Progenitor cell of endocrine pancreas (in vitro differentiated cells): ENCODE results near the gene HHIP. TPM values are rescaled to one million over a fixed set of nuclear protein-coding genes. Genes with fewer than 3 reads are reported as not detected.
A peak's percentile ranks its signal among the peaks of the same experiment; 100 is the strongest.

Experiments
- DNase-seq: peaks from one replicate; pipeline ENCODE4 v3.0.0; 2021; ENCODE audit warnings: low spot score; ENCODE audit not compliant: unreplicated experiment
- H3K27ac Mint-ChIP-seq: 2 replicates; pipeline ENCODE4 v1.8.0; 2021; ENCODE audit warnings: mild to moderate bottlenecking, moderate library complexity, mixed read lengths
- H3K27me3 Mint-ChIP-seq: 2 replicates; pipeline ENCODE4 v1.8.0; 2021; ENCODE audit warnings: mixed read lengths
- H3K36me3 Mint-ChIP-seq: 2 replicates; pipeline ENCODE4 v1.8.0; 2022; ENCODE audit warnings: mixed read lengths; ENCODE audit not compliant: insufficient read depth
- H3K4me1 Mint-ChIP-seq: 2 replicates; pipeline ENCODE4 v1.8.0; 2021; ENCODE audit warnings: low read depth, mixed read lengths
- H3K4me3 Mint-ChIP-seq: 2 replicates; pipeline ENCODE4 v1.8.0; 2021; ENCODE audit warnings: low read depth, mild to moderate bottlenecking, moderate library complexity, mixed read lengths
- H3K9me3 Mint-ChIP-seq: 2 replicates; pipeline ENCODE4 v1.8.0; 2021; ENCODE audit warnings: low read depth, mixed read lengths
- total RNA-seq: library from RNA; stranded (reverse); gene quantifications from 2 replicates; pipeline ENCODE4 v1.2.1, GENCODE V29; 2021
- TF ChIP-seq, protein P1 (sequence below): fragments of 200-600 bp; sonication (generic); IDR thresholded peaks from one replicate; pipeline ENCODE4 v1.5.0; 2021; ENCODE audit warnings: antibody characterized with exemption, mild to moderate bottlenecking; ENCODE audit not compliant: unreplicated experiment

The HHIP gene
- total RNA-seq, 1 donor from 2014 or later: 0.22 TPM

DNA sequence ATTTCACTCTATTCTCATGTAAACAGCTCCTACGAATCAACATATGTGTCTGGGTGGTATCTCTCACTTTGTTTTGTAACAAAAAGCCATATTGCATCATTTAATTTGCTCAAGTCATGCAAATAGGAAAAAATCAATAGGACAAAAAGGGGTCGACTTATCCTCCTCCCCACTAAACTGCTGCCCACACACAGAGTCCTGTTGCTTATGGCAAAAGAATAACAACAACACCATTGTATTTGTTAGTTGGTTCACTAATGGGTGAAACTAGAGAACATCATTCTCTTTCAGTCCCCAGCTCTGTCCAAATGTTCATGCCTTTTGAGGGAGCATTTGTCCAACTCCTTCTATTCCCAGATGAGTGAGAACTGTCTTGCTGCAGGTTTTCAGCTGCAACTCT, 2.1 kb downstream of the HHIP start:
- H3K9me3 Mint-ChIP-seq: no peaks in the 10 kb centered on the region
- H3K36me3 Mint-ChIP-seq: no peaks in the 10 kb centered on the region
- peaks cover 36% of the 10 kb centered on the region for H3K4me1 Mint-ChIP-seq
- TF ChIP-seq, protein P1, sequence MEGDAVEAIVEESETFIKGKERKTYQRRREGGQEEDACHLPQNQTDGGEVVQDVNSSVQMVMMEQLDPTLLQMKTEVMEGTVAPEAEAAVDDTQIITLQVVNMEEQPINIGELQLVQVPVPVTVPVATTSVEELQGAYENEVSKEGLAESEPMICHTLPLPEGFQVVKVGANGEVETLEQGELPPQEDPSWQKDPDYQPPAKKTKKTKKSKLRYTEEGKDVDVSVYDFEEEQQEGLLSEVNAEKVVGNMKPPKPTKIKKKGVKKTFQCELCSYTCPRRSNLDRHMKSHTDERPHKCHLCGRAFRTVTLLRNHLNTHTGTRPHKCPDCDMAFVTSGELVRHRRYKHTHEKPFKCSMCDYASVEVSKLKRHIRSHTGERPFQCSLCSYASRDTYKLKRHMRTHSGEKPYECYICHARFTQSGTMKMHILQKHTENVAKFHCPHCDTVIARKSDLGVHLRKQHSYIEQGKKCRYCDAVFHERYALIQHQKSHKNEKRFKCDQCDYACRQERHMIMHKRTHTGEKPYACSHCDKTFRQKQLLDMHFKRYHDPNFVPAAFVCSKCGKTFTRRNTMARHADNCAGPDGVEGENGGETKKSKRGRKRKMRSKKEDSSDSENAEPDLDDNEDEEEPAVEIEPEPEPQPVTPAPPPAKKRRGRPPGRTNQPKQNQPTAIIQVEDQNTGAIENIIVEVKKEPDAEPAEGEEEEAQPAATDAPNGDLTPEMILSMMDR: no peak
- peak overlapping the region; percentile 66 for H3K27ac Mint-ChIP-seq
- H3K27me3 Mint-ChIP-seq: peaks cover 41% of the 10 kb centered on the region
- H3K4me3 Mint-ChIP-seq: peak overlapping the region; percentile 17
- no peak for DNase-seq

DNA sequence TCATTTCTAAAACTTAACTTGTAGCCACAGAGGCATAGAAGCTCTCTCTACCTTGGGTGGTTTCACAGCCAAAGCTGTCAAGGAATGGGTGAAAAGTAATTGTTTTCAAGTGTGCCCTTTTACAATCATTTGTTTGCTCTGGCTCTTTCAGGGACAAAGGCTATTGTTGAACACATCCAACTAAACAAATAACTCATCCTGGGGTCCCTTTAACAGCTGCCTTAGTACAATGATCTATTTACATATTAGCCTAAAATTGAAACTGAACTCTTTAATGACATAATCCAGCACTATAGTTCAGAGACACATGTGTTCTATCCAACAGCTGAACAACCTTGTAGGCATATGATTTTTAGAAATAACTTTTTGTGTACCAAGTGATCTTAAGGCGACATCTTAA, 3.7 kb downstream of the HHIP start:
- H3K4me3 Mint-ChIP-seq: no peak overlapping the region

DNA sequence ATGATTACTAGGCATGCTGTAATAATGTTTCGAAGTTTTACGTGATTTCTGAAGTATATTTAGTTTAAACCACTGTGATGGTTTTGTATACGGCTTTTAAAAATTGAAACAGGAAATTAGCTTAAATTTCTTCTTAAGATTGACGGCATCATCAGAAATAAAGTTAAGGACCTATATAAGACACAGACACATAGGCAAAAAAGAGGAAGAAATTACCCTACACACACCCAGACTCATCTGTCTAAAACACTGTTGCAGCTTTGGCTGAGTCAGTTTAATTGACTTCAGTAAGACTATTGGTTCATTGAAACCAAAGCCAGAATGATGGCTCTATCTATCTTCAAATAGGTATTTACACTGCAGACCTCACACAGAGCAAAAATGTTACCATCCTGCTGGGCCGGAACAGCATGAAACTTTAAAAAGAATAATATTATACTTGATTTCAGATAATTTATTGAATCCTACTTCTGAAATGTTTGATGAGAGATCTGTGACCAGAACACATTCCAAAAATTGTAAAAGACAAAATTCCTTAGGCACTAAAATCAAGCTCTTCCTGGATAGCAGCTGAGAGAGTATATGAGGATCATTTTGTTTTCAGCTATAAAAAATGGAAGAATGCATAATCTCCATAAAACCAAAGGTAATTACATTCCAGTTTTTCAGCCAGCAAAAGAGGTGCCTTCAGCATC, 4.5 kb downstream of the HHIP start:
- TF ChIP-seq, protein P1: no peak
- Mint-ChIP-seq H3K9me3 (no peaks in the 10 kb centered on the region), H3K4me3 (no peak overlapping the region), H3K36me3 (no peaks in the 10 kb centered on the region), H3K27ac (no peak overlapping the region), H3K27me3 (peaks cover 33% of the 10 kb centered on the region), H3K4me1 (peaks cover 40% of the 10 kb centered on the region)
- DNase-seq: no peak

More for the DNA sequence above, 3.7 kb downstream of the HHIP start:
- Mint-ChIP-seq H3K9me3 (no peaks in the 10 kb centered on the region), H3K27ac (no peak overlapping the region), H3K27me3 (peaks cover 38% of the 10 kb centered on the region), H3K4me1 (peaks cover 40% of the 10 kb centered on the region), H3K36me3 (no peaks in the 10 kb centered on the region)
- TF ChIP-seq, protein P1: no peak
- no peak for DNase-seq

DNA sequence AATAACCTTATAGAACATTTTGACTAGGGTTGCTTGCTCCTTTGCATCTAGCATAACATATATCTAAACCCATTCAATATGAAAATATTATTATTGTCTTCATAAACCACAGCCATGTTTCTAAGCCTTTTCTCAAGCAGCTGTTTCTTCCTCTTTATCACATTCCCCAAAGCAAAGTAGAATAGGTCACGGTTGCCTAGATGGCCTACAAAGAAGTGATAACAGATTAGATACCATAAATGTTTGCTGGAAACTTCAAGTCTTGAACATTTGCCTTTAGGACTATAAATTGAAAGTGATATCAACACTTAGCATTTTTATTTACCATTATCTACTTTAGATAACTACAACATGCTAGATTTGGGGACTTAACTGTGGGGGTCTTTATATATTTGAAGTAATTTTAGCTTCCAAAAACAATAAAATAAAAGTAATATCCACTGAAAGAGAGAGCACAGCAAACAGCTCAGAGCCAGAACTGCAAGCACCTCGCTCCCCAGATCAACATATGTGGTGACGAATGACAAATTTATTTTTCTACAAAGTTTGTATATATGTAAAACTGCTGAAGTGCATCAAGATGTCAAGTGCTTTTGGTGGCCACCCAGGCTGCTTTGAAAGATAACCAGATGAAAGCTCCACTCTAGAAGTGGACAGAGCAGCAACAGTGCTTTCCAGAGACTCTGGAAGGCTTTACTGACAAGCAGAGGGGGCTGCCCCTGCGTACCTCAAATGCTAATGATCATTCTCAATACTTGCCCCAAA, 8.0 kb downstream of the HHIP start:
- peaks cover 21% of the 10 kb centered on the region for H3K4me1 Mint-ChIP-seq
- H3K27me3 Mint-ChIP-seq: peaks cover 3% of the 10 kb centered on the region
- H3K9me3 Mint-ChIP-seq: no peaks in the 10 kb centered on the region
- TF ChIP-seq, protein P1: no peak
- DNase-seq: no peak
- H3K36me3 Mint-ChIP-seq: no peaks in the 10 kb centered on the region
- no peak overlapping the region for H3K27ac Mint-ChIP-seq
- no peak overlapping the region for H3K4me3 Mint-ChIP-seq

DNA sequence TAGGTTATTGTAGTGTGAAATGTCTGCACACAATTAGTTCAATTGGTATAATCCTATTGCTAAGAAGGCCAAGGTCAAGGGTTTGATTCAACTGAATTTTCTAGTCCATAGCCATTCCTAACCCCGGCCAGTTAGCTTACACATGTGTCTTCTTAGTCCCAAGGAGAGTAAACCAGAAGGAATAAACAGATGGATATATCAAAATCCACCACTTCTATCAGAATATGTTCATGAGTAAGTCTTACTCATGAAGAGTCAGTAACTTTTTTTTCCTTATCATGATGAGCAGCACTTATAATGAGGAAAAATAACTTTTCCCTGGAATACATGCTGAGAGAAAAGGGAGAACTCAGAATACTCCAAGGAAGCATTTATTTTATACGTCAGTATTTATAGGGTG, 9.5 kb downstream of the HHIP start:
- Mint-ChIP-seq H3K4me3 (no peak overlapping the region), H3K4me1 (peaks cover 10% of the 10 kb centered on the region), H3K9me3 (no peaks in the 10 kb centered on the region), H3K27ac (no peak overlapping the region), H3K27me3 (peaks cover 3% of the 10 kb centered on the region), H3K36me3 (no peaks in the 10 kb centered on the region)
- TF ChIP-seq, protein P1: no peak
- DNase-seq: no peak
